Neural cell (in vitro differentiated cells): ENCODE results near the gene ASB12.

Experiments used
- EP300 ChIP-seq: fragments of 450-650 bp; conservative IDR thresholded peaks from 2 replicates; pipeline ENCODE4 v1.6.1; 2014; ENCODE audit warnings: antibody characterized with exemption, mild to moderate bottlenecking, moderate library complexity; ENCODE audit not compliant: poor library complexity, severe bottlenecking
- EZH2 ChIP-seq: fragments of 200-600, 300-800 bp; shearing (Covaris generic), sonication (generic); IDR thresholded peaks from 2 replicates; pipeline ENCODE4 v1.6.1; 2014; ENCODE audit warnings: antibody characterized with exemption, low read length, borderline replicate concordance, mild to moderate bottlenecking; ENCODE audit not compliant: insufficient read depth, poor library complexity, severe bottlenecking
- POLR2AphosphoS5 ChIP-seq: IDR thresholded peaks from 2 replicates; pipeline ENCODE4 v1.6.1; 2012
- RAD21 ChIP-seq: fragments of 450-650 bp; conservative IDR thresholded peaks from 2 replicates; pipeline ENCODE4 v1.6.1; 2014; ENCODE audit warnings: antibody characterized with exemption, mild to moderate bottlenecking, moderate library complexity
- SMC3 ChIP-seq: fragments of 450-650 bp; conservative IDR thresholded peaks from 2 replicates; pipeline ENCODE4 v1.6.1; 2014; ENCODE audit warnings: antibody characterized with exemption, mild to moderate bottlenecking, moderate library complexity; ENCODE audit not compliant: poor library complexity
- TAF1 ChIP-seq: IDR thresholded peaks from 2 replicates; pipeline ENCODE4 v1.6.1; 2012; ENCODE audit warnings: low read depth
- TF ChIP-seq, protein P1 (sequence below): fragments of 450-650 bp; IDR thresholded peaks from 2 replicates; pipeline ENCODE4 v1.5.1; 2014; ENCODE audit warnings: antibody characterized with exemption, mild to moderate bottlenecking, moderate library complexity; ENCODE audit not compliant: poor library complexity, severe bottlenecking
- TF ChIP-seq, protein P2 (sequence below): IDR thresholded peaks from 2 replicates; pipeline ENCODE4 v1.6.1; 2012; ENCODE audit warnings: borderline replicate concordance

DNA sequence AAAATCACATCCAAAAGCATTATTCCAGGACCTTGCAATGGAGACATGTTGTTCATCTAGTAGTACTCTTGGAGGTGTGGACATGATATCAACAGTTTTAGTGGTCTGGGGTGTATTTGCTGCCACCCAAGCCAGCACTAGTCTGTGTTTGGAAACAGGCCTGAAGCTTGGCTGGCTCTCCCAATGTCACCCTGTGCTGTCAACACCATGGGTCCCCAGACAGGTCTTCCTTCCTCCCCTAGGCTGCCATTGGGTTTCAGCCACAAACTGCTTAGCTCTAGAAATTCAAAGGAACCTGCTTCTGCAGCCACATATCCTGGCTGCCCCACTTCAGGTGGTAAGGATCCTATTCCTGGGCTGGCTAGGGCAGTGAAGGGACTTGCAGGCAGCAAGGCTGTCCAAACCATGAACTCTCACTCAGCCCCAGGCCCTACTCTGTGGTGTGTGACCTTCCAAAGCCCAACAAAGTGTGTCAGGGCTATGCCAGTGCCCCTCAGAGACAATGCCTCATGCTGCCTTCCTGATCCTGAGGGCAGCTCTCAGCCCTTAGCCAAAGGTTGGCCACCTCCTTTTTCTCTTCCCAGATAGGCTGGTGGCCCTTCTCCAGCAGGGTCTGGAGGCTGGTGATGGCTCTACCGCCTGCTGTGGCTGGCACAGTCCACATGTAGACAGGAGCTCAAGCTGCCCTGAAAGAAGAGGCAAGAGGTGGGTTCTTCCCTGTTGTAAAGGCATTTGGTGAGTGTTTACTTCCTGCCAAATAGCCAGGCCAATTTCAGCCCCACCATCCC, 43.2 kb downstream of the ASB12 start:
- no peak for TF ChIP-seq RAD21
- TF ChIP-seq, protein P1, sequence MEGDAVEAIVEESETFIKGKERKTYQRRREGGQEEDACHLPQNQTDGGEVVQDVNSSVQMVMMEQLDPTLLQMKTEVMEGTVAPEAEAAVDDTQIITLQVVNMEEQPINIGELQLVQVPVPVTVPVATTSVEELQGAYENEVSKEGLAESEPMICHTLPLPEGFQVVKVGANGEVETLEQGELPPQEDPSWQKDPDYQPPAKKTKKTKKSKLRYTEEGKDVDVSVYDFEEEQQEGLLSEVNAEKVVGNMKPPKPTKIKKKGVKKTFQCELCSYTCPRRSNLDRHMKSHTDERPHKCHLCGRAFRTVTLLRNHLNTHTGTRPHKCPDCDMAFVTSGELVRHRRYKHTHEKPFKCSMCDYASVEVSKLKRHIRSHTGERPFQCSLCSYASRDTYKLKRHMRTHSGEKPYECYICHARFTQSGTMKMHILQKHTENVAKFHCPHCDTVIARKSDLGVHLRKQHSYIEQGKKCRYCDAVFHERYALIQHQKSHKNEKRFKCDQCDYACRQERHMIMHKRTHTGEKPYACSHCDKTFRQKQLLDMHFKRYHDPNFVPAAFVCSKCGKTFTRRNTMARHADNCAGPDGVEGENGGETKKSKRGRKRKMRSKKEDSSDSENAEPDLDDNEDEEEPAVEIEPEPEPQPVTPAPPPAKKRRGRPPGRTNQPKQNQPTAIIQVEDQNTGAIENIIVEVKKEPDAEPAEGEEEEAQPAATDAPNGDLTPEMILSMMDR, result no peak
- TF ChIP-seq EZH2, result no peak
- no peak for TF ChIP-seq POLR2AphosphoS5
- no peak for TF ChIP-seq TAF1
- no peak for TF ChIP-seq SMC3
- no peak for TF ChIP-seq EP300
- TF ChIP-seq, protein P2, sequence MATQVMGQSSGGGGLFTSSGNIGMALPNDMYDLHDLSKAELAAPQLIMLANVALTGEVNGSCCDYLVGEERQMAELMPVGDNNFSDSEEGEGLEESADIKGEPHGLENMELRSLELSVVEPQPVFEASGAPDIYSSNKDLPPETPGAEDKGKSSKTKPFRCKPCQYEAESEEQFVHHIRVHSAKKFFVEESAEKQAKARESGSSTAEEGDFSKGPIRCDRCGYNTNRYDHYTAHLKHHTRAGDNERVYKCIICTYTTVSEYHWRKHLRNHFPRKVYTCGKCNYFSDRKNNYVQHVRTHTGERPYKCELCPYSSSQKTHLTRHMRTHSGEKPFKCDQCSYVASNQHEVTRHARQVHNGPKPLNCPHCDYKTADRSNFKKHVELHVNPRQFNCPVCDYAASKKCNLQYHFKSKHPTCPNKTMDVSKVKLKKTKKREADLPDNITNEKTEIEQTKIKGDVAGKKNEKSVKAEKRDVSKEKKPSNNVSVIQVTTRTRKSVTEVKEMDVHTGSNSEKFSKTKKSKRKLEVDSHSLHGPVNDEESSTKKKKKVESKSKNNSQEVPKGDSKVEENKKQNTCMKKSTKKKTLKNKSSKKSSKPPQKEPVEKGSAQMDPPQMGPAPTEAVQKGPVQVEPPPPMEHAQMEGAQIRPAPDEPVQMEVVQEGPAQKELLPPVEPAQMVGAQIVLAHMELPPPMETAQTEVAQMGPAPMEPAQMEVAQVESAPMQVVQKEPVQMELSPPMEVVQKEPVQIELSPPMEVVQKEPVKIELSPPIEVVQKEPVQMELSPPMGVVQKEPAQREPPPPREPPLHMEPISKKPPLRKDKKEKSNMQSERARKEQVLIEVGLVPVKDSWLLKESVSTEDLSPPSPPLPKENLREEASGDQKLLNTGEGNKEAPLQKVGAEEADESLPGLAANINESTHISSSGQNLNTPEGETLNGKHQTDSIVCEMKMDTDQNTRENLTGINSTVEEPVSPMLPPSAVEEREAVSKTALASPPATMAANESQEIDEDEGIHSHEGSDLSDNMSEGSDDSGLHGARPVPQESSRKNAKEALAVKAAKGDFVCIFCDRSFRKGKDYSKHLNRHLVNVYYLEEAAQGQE, result no peak
